ENCODE measurements around the gene UFSP2. TPM values are rescaled to one million over a fixed set of nuclear protein-coding genes. Genes with fewer than 3 reads are reported as not detected.

The UFSP2 gene
- total RNA-seq, 1 experiment from 2014 or later = 43.4 TPM

DNA sequence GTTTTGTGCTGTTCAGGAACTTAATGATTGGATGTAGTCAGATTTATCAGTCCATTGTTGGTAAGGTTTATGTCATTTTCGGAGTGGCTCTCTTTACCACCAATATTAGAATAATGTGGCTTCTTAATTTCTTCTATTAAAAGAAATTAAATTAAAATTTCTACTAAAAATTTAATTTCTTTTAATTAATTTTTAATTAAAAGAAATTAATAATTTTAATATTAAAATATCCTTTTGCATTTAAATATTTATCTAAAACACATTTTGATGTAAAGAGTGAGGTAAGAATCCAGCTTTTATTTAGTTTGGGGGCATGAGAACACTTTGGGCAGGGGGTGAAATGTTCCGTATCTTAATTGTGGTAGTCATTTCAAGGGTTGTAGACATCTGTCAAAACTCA, 15.7 kb upstream of the UFSP2 start:
- no peak for DNase-seq (ENCODE audit: low read depth, low spot score)
- in situ Hi-C loops (cut with HindIII; ENCODE audit: low pct_unique_long_range_greater_than_20kb, low sequenced_read_pairs) = no loop called here

DNA sequence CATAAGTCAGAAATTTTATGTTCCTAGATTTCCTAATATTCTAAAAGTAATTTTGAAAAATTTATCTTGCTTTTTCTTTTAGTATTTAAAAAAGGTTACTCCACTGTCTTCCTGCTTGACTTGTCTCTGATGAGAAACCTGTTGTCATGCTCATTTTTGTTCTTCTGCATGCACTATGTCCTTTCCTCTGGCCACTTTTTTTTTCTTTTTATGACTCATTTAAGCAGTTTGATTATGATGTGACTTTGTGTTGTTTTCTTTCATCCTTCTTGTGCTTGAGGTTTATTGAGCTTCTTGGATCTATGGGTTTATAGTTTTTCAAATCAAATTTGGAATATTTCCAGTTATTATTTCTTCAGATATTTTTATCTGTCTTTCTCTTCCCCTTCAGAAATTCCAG, 12.0 kb upstream of the UFSP2 start:
- no peak for DNase-seq (ENCODE audit: low read depth, low spot score)
- in situ Hi-C loops (cut with HindIII; ENCODE audit: low pct_unique_long_range_greater_than_20kb, low sequenced_read_pairs) = no loop called here

DNA sequence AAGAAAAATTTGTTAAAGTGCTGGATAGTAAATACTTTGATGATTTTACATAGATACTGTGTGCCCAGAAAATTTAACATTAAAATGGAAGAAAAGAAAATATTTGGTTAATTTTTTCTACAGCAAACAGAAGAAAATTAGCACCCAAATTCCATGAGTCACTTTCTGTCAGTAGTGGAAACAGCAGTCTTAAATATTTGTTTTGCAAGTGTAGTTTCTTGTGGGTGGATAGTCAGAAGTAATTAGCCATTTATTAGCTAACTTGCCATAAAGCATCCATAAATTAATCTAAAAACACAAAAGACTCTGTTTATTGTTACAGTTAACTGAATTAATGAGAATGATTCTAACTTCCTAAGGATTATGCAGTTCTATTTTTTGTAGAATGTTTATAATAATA, 9.7 kb upstream of the UFSP2 start:
- in situ Hi-C loops (cut with HindIII; ENCODE audit: low pct_unique_long_range_greater_than_20kb, low sequenced_read_pairs) = no loop called here

DNA sequence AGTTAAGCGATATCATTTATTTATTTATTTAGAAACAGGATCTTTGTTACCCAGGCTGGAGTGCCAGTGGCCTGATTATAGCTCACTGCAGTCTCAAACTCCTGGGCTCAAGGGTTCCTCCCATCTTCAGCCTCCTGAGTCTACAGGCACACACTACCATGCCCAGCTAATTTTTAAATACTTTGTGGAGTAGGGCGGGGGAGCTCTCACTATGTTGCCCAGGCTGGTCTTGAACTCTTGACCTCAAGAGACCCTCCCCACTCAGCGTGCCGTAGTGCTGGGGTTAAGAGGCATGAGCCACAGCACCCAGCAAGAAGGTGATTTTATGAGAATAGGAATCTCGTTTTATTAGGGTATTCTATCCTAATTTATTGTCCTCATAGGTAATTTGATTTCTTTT, 3.9 kb upstream of the UFSP2 start:
- in situ Hi-C loops (cut with HindIII; ENCODE audit: low pct_unique_long_range_greater_than_20kb, low sequenced_read_pairs) = no loop called here
- no peak for DNase-seq (ENCODE audit: low read depth, low spot score)

More for the DNA sequence above, 9.7 kb upstream of the UFSP2 start:
- no peak for DNase-seq (ENCODE audit: low read depth, low spot score)

DNA sequence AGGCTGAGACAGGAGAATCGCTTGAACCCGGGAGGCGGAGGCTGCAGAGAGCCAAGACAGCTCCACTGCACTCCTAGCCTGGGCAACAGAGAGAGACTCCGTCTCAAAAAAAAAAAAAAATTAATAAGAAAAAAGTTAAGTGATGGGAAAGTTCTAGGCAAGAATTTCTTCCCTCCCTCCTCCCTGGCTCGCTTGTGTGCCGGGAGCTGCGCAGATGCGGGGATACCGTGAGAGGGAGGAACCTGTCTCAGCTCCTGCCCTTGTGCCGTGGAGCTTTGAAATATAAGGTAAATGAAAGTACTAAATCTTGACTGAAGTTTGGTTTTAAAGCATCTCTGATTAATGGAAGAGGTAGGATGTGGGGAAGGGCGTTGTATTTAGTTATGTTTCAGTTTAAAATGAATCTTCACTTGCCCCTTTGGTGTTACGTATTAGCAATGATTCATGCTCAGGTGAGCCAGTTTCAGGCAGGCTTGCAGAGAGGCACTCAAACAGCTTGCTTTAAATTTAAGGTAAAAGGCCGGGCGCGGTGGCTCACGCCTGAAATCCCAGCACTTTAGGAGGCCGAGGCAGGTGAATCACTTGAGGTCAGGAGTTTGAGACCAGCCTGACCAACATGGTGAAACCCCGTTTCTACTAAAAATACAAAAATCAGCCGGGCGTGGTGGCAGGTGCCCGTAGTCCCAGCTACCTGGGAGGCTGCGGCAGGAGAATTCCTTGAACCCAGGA, 1.4 kb upstream of the UFSP2 start:
- no peak for DNase-seq (ENCODE audit: low read depth, low spot score)

DNA sequence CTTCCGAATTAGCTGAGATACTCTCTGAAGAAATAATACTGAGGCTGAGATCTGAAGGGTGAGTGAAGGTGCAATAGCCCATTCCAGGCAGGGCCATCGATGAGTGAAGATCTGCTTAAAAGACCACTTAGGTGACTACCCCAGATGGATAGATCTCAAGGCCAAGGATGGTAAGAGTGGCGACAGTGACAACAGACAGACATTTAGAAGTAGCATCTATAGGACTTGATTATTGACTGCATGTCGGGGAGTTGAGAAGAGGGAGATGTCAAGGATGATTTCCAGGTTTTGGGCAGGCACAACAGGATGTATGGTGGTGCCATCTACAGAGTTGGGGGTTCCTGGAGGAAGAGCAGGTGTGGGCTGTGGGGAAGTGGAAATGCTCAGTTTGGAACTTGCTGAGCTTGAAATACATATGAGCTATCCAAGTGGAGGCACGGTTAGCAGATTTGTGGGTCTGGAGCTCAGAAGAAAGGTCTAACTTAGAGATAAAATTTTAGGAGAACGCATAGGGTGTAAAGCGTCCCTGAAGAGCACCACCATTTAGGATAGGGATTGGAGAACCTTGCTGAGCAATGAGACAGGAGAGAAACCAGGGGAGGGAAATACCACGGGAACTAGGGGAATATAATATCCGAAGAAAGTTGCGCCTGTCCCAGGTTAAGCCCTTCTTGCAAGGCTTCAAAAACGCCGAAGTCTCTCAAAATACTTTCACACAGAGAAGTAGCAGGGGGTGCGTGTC, 688 bp downstream of the UFSP2 start:
- in situ Hi-C loops (cut with HindIII; ENCODE audit: low pct_unique_long_range_greater_than_20kb, low sequenced_read_pairs) = no loop called here
- peak; percentile 8 for DNase-seq (ENCODE audit: low read depth, low spot score)

More for the DNA sequence above, 1.4 kb upstream of the UFSP2 start:
- in situ Hi-C loops (cut with HindIII; ENCODE audit: low pct_unique_long_range_greater_than_20kb, low sequenced_read_pairs) = no loop called here

DNA sequence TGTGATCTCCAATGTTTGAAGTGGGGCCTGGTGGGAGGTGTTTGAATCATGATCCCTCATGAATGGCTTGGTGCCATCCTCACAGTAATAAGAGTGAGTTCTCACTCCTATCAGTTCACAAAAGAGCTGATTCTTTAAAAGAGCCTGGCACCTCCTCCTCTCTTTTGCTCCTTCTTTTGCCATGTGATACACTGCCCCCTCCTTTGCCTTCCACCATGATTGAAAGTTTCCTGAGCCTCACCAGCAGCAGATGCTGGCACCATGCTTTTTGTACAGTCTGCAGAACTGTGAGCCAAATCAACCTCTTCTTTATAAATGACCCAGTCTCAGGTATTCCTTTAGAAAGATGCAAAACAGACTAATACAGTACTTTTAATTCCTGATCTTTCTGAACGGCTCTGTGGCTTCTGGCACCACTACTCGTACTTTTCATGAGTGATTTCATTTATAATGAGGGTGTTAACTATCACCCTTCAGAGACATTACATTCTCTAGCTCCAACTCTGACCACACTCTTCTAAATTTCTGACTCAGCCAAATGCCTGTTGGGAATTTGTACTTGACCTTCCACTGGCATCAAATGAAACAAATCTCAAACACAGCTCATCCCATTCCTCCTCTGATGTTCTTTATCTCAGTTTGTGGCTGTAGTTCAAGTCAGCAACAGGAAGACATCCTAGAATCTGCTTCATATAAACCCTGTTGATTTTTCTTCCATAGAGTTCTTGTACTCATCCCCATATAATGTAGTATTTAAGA, 4.2 kb downstream of the UFSP2 start:
- in situ Hi-C loops (cut with HindIII; ENCODE audit: low pct_unique_long_range_greater_than_20kb, low sequenced_read_pairs) = no loop called here

DNA sequence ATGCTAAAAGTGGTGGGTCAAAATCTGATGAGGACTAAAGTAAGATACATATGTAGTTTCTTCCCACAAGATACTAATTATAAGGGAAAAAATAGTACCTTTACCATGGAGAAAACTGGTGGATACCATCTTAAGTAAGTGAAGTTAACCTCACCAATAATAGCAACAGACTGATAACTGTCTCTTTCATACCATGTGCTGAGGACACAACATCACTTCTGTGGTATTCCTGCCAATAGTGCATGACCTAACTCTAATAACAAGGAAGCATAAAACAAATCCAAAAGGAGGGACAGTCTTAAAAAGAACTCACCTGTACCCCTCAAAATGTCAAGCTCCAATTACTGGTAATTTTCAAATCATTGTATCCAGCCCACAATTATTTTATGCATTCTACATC, 8.8 kb downstream of the UFSP2 start:
- in situ Hi-C loops (cut with HindIII; ENCODE audit: low pct_unique_long_range_greater_than_20kb, low sequenced_read_pairs) = no loop called here
- DNase-seq (ENCODE audit: low read depth, low spot score) = no peak

More for the DNA sequence above, 4.2 kb downstream of the UFSP2 start:
- peak; percentile 38 for DNase-seq (ENCODE audit: low read depth, low spot score)

DNA sequence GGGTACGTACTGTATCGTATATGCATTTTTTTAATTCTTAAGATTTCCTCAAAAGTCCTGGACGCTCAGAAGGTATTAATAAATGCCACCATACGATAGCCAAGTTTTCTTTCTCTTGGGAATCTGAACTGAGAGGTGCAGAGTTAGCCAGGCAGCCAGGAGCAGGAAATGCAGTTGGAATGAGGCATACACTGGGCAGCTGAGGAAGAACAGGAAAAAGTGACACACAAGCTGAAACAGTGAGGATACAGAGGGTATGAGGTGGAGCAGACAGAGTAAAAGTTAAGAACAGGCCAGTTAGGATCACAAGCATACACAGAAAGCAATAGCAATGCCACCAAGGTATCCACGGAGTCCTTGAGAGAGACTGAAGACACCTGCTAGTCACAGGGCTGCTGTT, 13.4 kb downstream of the UFSP2 start:
- in situ Hi-C loops (cut with HindIII; ENCODE audit: low pct_unique_long_range_greater_than_20kb, low sequenced_read_pairs) = no loop called here
- no peak for DNase-seq (ENCODE audit: low read depth, low spot score)

DNA sequence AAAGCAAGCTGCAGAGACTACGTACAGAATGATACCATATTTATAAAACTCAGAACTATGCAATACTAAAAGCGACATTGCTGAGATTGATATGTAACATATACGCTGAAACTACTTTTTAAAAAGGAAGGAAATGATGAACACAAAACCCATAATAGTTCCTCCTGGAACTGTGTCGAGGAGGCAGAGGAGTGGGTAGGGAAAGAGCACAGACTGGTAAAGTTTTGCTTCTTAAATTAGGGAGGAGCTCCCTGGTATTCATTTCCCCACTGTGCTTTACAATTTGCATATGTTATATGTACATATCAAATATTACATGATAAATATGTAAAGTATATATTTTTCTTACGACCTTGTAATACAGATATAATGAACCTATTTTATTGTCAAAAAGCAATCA, 13.9 kb downstream of the UFSP2 start:
- DNase-seq (ENCODE audit: low read depth, low spot score) = no peak
- in situ Hi-C loops (cut with HindIII; ENCODE audit: low pct_unique_long_range_greater_than_20kb, low sequenced_read_pairs) = no loop called here

DNA sequence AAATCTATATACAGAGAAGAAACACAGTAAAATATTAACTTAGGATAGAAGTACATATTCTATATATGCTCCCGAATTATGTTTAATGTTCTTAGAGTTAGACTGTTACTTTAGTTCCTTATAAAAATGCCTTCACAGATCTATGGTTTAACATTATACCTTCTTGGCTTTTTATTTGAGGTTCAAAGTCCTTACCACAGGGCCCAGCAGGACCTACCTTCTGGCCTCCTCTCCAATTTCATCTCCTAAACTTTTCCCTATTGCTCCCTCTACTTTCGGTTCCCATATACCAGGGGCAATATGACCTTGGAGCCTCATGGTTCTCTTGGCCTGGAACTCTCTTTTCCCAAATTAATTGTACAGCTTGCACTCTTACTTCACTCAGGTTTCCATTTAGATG, 17.3 kb downstream of the UFSP2 start:
- in situ Hi-C loops (cut with HindIII; ENCODE audit: low pct_unique_long_range_greater_than_20kb, low sequenced_read_pairs) = no loop called here
- DNase-seq (ENCODE audit: low read depth, low spot score) = no peak

DNA sequence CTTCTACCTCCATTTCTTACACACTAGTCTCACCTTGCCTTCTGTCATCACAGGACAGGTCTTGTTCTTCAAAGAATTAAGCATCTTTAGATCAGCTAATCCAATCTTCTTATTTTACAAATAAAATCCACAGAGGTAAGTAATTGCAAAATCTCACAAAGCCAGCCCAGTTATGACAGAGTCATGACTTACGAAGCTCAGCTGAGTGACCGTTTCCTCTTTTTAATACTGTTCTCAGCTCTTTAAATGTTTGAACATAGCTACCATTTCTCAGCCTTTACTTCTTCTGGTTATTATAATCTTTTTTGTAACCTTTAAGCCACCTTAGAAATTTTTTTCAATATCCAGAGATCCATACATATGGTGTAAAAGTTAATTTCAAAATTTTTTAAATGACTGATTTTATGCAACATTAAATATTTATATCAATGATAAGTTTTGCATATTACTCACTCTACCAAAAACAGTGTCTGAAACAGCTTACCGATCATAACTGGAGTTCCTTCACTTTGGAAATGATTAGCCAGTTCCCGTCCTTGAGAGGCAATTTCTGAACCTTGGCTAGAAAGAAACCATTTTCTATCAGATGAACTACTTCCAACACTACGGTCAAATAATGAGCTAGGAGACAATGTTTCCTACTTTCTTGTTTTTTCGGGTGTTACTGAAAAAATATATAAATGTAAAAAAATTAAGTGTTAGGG, 20.3 kb downstream of the UFSP2 start:
- in situ Hi-C loops (cut with HindIII; ENCODE audit: low pct_unique_long_range_greater_than_20kb, low sequenced_read_pairs) = no loop called here
- DNase-seq (ENCODE audit: low read depth, low spot score) = no peak

DNA sequence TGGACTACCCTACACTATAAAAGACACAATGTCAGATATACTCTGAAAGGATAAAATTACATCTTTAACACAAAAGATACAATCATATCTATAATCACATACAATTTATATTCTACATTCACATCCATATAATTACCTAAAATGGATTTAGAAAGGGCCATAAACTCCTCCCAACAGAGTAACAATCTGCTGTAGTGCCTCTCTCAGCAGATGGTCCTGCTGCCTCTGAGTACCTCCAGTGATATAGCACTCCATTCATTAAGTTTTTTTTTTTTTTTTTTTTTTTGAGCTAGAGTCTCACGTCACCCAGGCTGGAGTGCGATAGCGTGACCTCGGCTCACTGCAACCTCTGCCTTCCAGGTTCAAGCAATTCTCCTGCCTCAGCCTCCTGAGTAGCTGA, 21.7 kb downstream of the UFSP2 start:
- in situ Hi-C loops (cut with HindIII; ENCODE audit: low pct_unique_long_range_greater_than_20kb, low sequenced_read_pairs) = no loop called here
- DNase-seq (ENCODE audit: low read depth, low spot score) = no peak

DNA sequence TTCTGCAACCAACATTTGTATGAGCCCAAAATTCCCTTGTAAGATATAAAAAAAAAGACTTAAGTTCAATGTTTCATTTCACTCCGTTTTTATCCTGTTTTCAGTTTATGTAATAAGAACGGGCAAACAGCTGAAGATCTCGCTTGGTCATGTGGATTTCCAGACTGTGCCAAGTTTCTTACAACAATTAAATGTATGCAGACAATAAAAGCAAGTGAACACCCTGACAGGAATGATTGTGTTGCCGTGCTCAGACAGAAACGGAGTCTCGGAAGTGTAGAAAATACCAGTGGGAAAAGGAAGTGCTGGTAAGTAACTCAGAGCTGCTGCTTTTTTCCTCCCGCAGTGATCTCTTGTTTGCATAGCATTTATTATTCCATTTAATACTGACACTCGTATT, 26.3 kb downstream of the UFSP2 start:
- in situ Hi-C loops (cut with HindIII; ENCODE audit: low pct_unique_long_range_greater_than_20kb, low sequenced_read_pairs) = no loop called here
- DNase-seq (ENCODE audit: low read depth, low spot score) = no peak

DNA sequence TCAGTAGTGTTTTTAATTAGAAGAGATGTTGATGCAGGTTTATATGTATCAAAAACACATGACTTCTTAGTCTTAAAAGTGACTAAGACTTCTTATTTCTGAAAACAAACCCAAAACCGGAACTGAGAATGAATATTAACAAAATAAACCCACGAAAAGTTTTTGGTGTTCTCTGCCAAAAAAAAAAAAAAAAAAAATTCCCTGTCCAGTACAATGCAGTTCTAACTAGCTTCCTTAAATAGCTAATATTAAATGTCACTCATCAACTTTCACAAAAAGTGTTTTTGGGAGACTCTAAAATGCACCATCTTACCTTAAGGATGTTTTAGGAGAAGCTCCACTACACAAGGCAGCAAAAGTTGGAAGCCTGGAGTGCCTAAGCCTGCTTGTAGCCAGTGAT, 27.1 kb downstream of the UFSP2 start:
- in situ Hi-C loops (cut with HindIII; ENCODE audit: low pct_unique_long_range_greater_than_20kb, low sequenced_read_pairs) = no loop called here
- DNase-seq (ENCODE audit: low read depth, low spot score) = no peak

DNA sequence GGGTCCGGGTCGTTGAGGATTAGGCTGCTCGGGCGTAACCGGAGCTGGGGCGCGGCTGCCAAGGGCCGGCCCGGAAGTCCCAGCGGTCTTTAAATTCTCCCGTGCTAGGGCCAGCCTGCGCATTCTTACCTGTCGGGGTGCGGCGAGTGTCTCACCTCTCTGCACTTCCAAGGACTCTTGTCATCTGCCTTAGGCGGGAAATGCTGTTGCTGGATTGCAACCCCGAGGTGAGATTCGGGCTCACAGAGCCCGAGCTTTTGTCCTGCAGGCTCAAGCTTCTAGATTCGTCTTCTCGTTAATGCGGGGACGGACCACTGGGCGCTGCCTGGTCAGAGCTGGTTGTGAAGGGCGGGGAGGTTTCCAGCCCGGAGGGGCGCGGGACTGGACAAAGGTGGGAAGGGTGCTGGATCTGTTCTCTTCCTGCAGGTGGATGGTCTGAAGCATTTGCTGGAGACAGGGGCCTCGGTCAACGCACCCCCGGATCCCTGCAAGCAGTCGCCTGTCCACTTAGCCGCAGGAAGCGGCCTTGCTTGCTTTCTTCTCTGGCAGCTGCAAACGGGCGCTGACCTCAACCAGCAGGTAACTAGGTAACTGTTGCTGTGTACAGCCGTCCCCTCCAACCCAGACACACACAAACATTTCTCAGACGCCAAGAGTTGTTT, 28.9 kb downstream of the UFSP2 start, which contains the start of gene ANKRD37:
Gene ANKRD37, plus strand, starts transcription at position 118 of the 662 bp plus-strand sequence. Its CDS starts 83 bp downstream, at position 201.
- in situ Hi-C loops (cut with HindIII; ENCODE audit: low pct_unique_long_range_greater_than_20kb, low sequenced_read_pairs) = no loop called here
- DNase-seq (ENCODE audit: low read depth, low spot score) = no peak

DNA sequence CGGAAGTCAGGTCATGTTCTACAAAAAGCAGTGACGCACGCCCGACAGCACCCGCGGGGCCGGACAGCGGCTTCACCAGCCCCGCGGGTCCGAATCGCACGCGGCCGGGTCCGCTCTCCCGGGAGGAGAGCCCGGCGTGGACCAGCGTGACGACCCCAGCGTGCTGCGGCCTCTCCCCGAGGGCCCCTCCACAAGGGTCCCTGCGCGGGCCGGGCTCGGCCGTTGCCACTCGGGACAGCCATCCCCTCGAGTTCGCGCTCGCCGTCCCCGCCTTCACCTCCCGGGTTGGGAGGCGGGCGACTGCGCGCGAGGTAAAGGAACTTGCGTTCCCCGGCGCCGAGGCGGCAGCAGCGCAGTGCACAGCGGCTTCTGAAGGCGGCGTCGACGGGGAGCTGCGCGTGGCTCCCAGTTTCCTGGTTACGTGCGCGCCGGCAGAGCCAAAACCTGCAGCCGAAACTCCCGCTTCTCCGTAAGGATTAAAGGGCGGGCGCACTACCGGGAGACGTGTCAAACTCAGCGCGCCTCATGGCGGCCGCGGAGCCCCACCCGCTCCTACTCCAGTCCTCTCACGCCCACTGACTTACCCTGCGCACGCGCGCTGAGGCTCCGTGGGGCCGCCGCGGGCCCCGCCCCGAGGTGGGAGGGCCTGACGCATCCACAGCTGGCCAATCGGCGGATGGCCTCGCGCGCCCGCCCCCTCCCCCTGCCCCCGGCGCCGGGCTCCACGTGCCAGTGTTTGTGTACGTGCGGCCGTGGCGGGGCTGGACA, 29.6 kb downstream of the UFSP2 start:
- peak; percentile 98 for DNase-seq (ENCODE audit: low read depth, low spot score)
- in situ Hi-C loops (cut with HindIII; ENCODE audit: low pct_unique_long_range_greater_than_20kb, low sequenced_read_pairs) = no loop called here

Measured in SK-MEL-5 (cell line).